ENCODE data around the gene KCNMA1. TPM values are rescaled to one million over a fixed set of nuclear protein-coding genes. Genes with fewer than 3 reads are reported as not detected.

KCNMA1 gene
- total and polyA plus RNA-seq, 2 donors (not counting 1 experiment from before 2014, with no cell fraction given): 0.82 to 3.1 TPM

GRCh38 chr10:76858721-76859120 lies 778.9 kb downstream of the KCNMA1 start:
- H3K4me2 ChIP-seq (replicated peaks; ENCODE audit: low read depth, low read length, poor library complexity, severe bottlenecking): no peak overlapping the region
- no peak for DNase-seq
- Mint-ChIP-seq H3K4me3 (no peak overlapping the region), H3K9me3 (ENCODE audit: insufficient read depth) (no peaks in the 10 kb centered on the region), H3K27ac (no peak overlapping the region), H3K27me3 (peaks cover 8% of the 10 kb centered on the region), H3K4me1 (peaks cover 2% of the 10 kb centered on the region)
- H3K27me3 ChIP-seq (replicated peaks in 1 of 4; ENCODE audit: control extremely low read depth in 1 of 4, control insufficient read depth in 3 of 4, insufficient read depth in 4 of 4, low read length in 3 of 4): no peaks in the 10 kb centered on the region
- no peak for ATAC-seq (ENCODE audit: low read depth)
- intact Hi-C loops (cut with micrococcal nuclease): no loop called here
- no peak overlapping the region for H3K4me3 ChIP-seq (ENCODE audit: control extremely low read depth in 1 of 5, extremely low read depth in 1 of 5, insufficient read depth in 1 of 5, low read depth in 2 of 5, low read length in 4 of 5)
- H3K27ac ChIP-seq (ENCODE audit: low read length in 2 of 2): no peak overlapping the region
- H3K9me3 ChIP-seq (ENCODE audit: control extremely low read depth in 1 of 3, control insufficient read depth in 2 of 3, insufficient read depth in 1 of 3, low read length in 2 of 3): no peaks in the 10 kb centered on the region
- TF ChIP-seq CTCF (IDR thresholded peaks at IDR 0.05): no peak
- no peak for TF ChIP-seq EZH2 (IDR thresholded peaks at IDR 0.05; ENCODE audit: borderline replicate concordance, insufficient read depth, low read depth, low read length, poor library complexity, severe bottlenecking)
- no peaks in the 10 kb centered on the region for H3K36me3 ChIP-seq (replicated peaks in 1 of 2; ENCODE audit: control extremely low read depth in 1 of 2, control insufficient read depth in 1 of 2, extremely low read depth in 1 of 2, insufficient read depth in 2 of 2, low read length in 1 of 2)
- H3K79me2 ChIP-seq (ENCODE audit: control insufficient read depth, insufficient read depth, low read length): no peaks in the 10 kb centered on the region
- H3K9ac ChIP-seq (ENCODE audit: low read length): no peak overlapping the region
- no peaks in the 10 kb centered on the region for H4K20me1 ChIP-seq (ENCODE audit: control insufficient read depth, insufficient read depth, low read length, poor library complexity, severe bottlenecking)
- no peaks in the 10 kb centered on the region for H3K4me1 ChIP-seq (ENCODE audit: control insufficient read depth in 2 of 2, insufficient read depth in 2 of 2, low read length in 2 of 2)
- ChIA-PET POLR2A (no interaction called here), CTCF (no interaction called here)
- no CpG with 5 or more reads among the region's 1 CpG for WGBS (ENCODE audit: insufficient coverage)
- H2AFZ ChIP-seq (ENCODE audit: insufficient read depth, low read depth, low read length, poor library complexity, severe bottlenecking): no peak overlapping the region

- H3K4me1 ChIP-seq (ENCODE audit: control insufficient read depth in 2 of 2, insufficient read depth in 2 of 2, low read length in 2 of 2): no peaks in the 10 kb centered on the region
- Mint-ChIP-seq H3K27me3 (peaks cover 15% of the 10 kb centered on the region), H3K27ac (no peak overlapping the region), H3K4me1 (no peaks in the 10 kb centered on the region), H3K4me3 (no peak overlapping the region), H3K9me3 (ENCODE audit: insufficient read depth) (no peaks in the 10 kb centered on the region)
- CTCF ChIA-PET: interaction anchor here (1.2 kb wide), 1 partner anchor 12 kb away, joined by 3 read pairs; no protein-coding TSS in a partner anchor
- H3K4me2 ChIP-seq (replicated peaks; ENCODE audit: low read depth, low read length, poor library complexity, severe bottlenecking): no peak overlapping the region
- H4K20me1 ChIP-seq (ENCODE audit: control insufficient read depth, insufficient read depth, low read length, poor library complexity, severe bottlenecking): no peaks in the 10 kb centered on the region
- intact Hi-C loops (cut with micrococcal nuclease): no loop called here
- H3K9me3 ChIP-seq (ENCODE audit: control extremely low read depth in 1 of 3, control insufficient read depth in 2 of 3, insufficient read depth in 1 of 3, low read length in 2 of 3): peaks cover 0 to 12% (median 0%) of the 10 kb centered on the region in 3 donors
- TF ChIP-seq EZH2 (IDR thresholded peaks at IDR 0.05; ENCODE audit: borderline replicate concordance, insufficient read depth, low read depth, low read length, poor library complexity, severe bottlenecking) (no peak), CTCF (IDR thresholded peaks at IDR 0.05) (no peak)
- no peak overlapping the region for H3K27ac ChIP-seq (ENCODE audit: low read length in 2 of 2)
- H3K4me3 ChIP-seq (ENCODE audit: control extremely low read depth in 1 of 5, extremely low read depth in 1 of 5, insufficient read depth in 1 of 5, low read depth in 2 of 5, low read length in 4 of 5): no peak overlapping the region
- no peak overlapping the region for H3K9ac ChIP-seq (ENCODE audit: low read length)
- H3K79me2 ChIP-seq (ENCODE audit: control insufficient read depth, insufficient read depth, low read length): no peaks in the 10 kb centered on the region
- no peak overlapping the region for H2AFZ ChIP-seq (ENCODE audit: insufficient read depth, low read depth, low read length, poor library complexity, severe bottlenecking)
- DNase-seq (no peak), ATAC-seq (ENCODE audit: low read depth) (no peak)
- POLR2A ChIA-PET: no interaction called here
- H3K27me3 ChIP-seq (replicated peaks in 1 of 4; ENCODE audit: control extremely low read depth in 1 of 4, control insufficient read depth in 3 of 4, insufficient read depth in 4 of 4, low read length in 3 of 4): peaks cover 0 to 8% (median 0%) of the 10 kb centered on the region in 4 experiments
- WGBS (ENCODE audit: insufficient coverage): 100% methylated on average over 2 of the region's 8 CpGs
- no peaks in the 10 kb centered on the region for H3K36me3 ChIP-seq (replicated peaks in 1 of 2; ENCODE audit: control extremely low read depth in 1 of 2, control insufficient read depth in 1 of 2, extremely low read depth in 1 of 2, insufficient read depth in 2 of 2, low read length in 1 of 2)
Measured at GRCh38 chr10:76840802-76841201, 796.8 kb downstream of the KCNMA1 start.

All from B cell (primary cell).